ENCODE measurements around the gene NISCH.

GRCh38 chr3:52441091-52441771 is 14.2 kb upstream of the NISCH start:
- TF ChIP-seq, protein P1, sequence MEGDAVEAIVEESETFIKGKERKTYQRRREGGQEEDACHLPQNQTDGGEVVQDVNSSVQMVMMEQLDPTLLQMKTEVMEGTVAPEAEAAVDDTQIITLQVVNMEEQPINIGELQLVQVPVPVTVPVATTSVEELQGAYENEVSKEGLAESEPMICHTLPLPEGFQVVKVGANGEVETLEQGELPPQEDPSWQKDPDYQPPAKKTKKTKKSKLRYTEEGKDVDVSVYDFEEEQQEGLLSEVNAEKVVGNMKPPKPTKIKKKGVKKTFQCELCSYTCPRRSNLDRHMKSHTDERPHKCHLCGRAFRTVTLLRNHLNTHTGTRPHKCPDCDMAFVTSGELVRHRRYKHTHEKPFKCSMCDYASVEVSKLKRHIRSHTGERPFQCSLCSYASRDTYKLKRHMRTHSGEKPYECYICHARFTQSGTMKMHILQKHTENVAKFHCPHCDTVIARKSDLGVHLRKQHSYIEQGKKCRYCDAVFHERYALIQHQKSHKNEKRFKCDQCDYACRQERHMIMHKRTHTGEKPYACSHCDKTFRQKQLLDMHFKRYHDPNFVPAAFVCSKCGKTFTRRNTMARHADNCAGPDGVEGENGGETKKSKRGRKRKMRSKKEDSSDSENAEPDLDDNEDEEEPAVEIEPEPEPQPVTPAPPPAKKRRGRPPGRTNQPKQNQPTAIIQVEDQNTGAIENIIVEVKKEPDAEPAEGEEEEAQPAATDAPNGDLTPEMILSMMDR (conservative IDR thresholded peaks at IDR 0.05 in 1 of 2, IDR thresholded peaks at IDR 0.05 in 1 of 2; ENCODE audit: low read depth in 1 of 2, low read length in 2 of 2), result no peak
- TF ChIP-seq EZH2 (IDR thresholded peaks at IDR 0.05; ENCODE audit: low read length, missing control alignments), result no peak
